Ectodermal cell (in vitro differentiated cells): ENCODE data around the gene TNIK.
A peak's percentile ranks its signal among the peaks of the same experiment; 100 is the strongest.

Experiments used
- H3K27ac ChIP-seq: 2 replicates; pipeline ENCODE4 v1.7.0; 2013; ENCODE audit warnings: mild to moderate bottlenecking, low read depth, low read length; ENCODE audit not compliant: insufficient read depth, poor library complexity, severe bottlenecking
- H3K27me3 ChIP-seq: 2 replicates; pipeline ENCODE4 v1.7.0; 2013; ENCODE audit warnings: mild to moderate bottlenecking, low read length; ENCODE audit not compliant: insufficient read depth, control insufficient read depth, poor library complexity, severe bottlenecking
- H3K36me3 ChIP-seq: one replicate; pipeline ENCODE4 v1.7.0; 2013; ENCODE audit warnings: low read length; ENCODE audit not compliant: control insufficient read depth, insufficient read depth
- H3K4me1 ChIP-seq: one replicate; pipeline ENCODE4 v1.7.0; 2013; ENCODE audit warnings: low read length; ENCODE audit not compliant: control insufficient read depth, insufficient read depth
- H3K4me3 ChIP-seq: 2 replicates; pipeline ENCODE4 v1.7.0; 2013; ENCODE audit warnings: low read depth, low read length, control low read depth; ENCODE audit not compliant: insufficient read depth
- H3K9me3 ChIP-seq: 2 replicates; pipeline ENCODE4 v1.7.0; 2013; ENCODE audit warnings: mild to moderate bottlenecking, low read length, moderate library complexity; ENCODE audit not compliant: control insufficient read depth
- WGBS, 2 experiments: methylation state at CpG; one replicate each; pipeline ENCODE4 v1.1.7; 2013; ENCODE audit warnings: missing lambda C conversion rate in 2 of 2; 5-methylcytosine and 5-hydroxymethylcytosine counted together

TNIK gene

DNA sequence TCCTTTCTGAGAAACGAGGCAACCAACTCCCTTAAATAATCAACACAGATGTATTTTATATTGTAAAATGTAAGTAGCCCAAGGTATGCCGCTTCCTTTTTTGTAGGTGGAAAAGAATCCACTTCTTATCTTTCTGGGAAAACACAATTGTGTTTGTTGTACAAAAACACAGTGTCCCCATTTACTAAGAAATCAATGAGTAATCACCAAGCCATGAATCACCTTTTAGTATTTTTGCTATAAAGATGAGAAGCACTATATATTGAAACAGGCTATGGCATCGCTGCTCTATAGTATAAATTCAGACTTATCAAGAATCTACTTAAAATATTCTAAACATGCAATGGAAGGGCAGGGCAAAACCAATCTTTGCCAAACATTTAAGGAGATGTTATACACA lies 104.0 kb downstream of the TNIK start:
- H3K4me3 ChIP-seq: no peak overlapping the region
- 100% methylated on average over 1 of the region's 3 CpGs; no CpG with 5 or more reads in 1 of the 2 experiments for WGBS, 2 experiments
- H3K27ac ChIP-seq: no peak overlapping the region

DNA sequence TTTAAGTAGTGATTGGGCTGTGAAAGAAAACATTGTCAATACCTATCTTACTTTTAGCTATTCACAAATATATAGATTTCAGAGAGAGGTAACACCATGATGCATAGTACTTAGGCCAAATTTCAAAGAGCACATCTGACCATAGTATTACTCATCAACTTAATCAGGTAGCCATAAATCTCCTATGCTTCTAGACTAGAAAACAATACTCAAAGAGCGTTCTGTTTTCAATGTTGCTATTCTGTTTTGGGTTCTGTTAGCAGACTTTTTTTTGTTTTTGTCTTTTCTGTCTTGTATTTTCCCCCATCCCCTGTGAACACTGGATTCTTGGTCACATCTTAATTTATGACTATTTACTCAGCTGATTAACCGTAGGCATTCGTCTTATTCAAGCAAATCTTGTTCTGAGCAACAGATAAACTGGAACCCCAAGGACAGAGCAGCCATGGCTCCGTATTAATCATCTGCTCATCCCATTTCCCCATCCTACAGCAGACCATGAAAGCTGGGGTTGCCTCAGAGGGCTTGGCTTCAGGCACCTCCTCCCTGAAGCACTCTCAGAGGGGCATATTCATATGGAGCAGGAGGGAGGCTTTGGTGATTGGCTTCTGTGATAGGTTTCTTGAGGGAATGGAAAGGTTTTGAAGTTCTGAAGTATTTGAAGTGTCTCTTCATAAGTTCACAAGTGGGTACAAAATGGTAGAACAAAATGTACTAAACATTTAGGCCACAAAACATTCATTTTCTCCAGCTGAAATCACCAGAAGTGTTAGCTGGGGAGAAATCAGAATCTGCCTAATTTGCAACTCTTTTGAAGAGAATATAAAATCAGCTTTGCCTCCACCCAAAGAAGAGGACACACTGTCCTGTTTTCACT lies 105.3 kb downstream of the TNIK start:
- no peaks in the 10 kb centered on the region for H3K9me3 ChIP-seq
- H3K27ac ChIP-seq: no peak overlapping the region
- H3K27me3 ChIP-seq: no peaks in the 10 kb centered on the region
- 91 to 94% methylated on average over 3 to 4 of the region's 4 CpGs for WGBS, 2 experiments
- no peaks in the 10 kb centered on the region for H3K4me1 ChIP-seq
- H3K36me3 ChIP-seq: no peaks in the 10 kb centered on the region
- H3K4me3 ChIP-seq: no peak overlapping the region

More for the DNA sequence above, 104.0 kb downstream of the TNIK start:
- no peaks in the 10 kb centered on the region for H3K27me3 ChIP-seq
- H3K36me3 ChIP-seq: no peaks in the 10 kb centered on the region
- H3K4me1 ChIP-seq: no peaks in the 10 kb centered on the region
- H3K9me3 ChIP-seq: no peaks in the 10 kb centered on the region

DNA sequence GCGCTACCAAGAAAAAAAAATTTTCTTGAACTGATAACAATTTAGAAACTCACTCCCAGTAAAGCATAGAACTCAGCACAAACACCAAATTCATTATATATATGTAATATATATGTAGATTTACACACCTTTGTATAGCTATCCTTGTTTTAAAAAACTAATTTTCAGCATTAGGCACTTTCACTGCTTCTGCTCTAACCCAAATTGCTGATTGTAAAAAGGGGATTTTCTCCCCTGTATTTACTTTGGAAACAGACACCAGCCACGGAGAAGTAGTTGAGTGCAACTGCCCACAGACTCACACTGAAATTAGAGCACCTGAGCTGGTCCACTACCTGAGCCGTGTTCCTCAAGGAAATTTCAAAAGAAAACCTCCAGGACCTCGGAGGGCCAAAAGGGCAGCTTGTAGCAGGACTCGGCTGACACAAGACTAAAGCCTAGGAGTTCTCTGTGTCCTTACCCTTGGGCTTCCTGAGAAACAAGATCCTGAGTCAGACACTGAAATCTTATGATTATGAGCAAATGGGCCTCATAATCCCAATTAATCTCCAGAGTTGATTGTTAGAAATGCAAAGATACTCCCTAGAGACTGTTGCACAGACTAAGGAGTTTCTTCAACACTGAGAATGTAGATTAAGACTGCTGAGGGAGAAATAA lies 106.0 kb downstream of the TNIK start:
- no peaks in the 10 kb centered on the region for H3K4me1 ChIP-seq
- H3K36me3 ChIP-seq: no peaks in the 10 kb centered on the region
- H3K9me3 ChIP-seq: no peaks in the 10 kb centered on the region
- no peak overlapping the region for H3K27ac ChIP-seq
- no peaks in the 10 kb centered on the region for H3K27me3 ChIP-seq
- 86 to 87% methylated on average over 4 to 5 of the region's 5 CpGs for WGBS, 2 experiments
- no peak overlapping the region for H3K4me3 ChIP-seq

DNA sequence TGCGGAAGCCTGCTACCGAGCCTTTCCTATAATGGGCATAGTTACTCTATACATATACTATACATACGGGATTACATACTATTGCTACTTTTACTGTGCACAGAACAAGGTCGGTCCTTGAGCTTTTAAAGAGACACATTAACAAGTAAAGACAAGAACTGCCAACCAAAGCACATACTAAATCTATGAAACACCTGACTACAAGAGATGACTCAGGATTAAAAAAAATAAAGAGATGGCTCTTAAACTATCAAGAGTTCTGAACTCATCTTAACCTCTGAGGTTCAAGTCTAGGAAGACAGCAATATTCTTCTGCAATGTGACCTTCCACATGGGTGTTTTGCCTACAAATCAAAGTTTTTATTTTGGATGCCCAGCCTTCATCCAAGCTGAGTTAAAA lies 106.8 kb downstream of the TNIK start:
- Histone ChIP-seq H3K36me3 (no peaks in the 10 kb centered on the region), H3K9me3 (no peaks in the 10 kb centered on the region), H3K27me3 (no peaks in the 10 kb centered on the region), H3K4me3 (no peak overlapping the region), H3K27ac (no peak overlapping the region), H3K4me1 (no peaks in the 10 kb centered on the region)
- 97 to 98% methylated on average over 4 of the region's 4 CpGs for WGBS, 2 experiments

- H3K27me3 ChIP-seq: no peaks in the 10 kb centered on the region
- WGBS, 2 experiments: 30 to 56% methylated on average over 1 to 2 of the region's 2 CpGs
- no peaks in the 10 kb centered on the region for H3K36me3 ChIP-seq
- H3K9me3 ChIP-seq: no peaks in the 10 kb centered on the region
- no peak overlapping the region for H3K27ac ChIP-seq
- peaks cover 5% of the 10 kb centered on the region for H3K4me1 ChIP-seq
- no peak overlapping the region for H3K4me3 ChIP-seq
Measured at GRCh38 chr3:171352387-171352935, 107.7 kb downstream of the TNIK start.

GRCh38 chr3:171351676-171352075 lies 108.5 kb downstream of the TNIK start:
- 92 to 96% methylated on average over 1 of the region's 1 CpG for WGBS, 2 experiments
- no peaks in the 10 kb centered on the region for H3K27me3 ChIP-seq
- peaks cover 11% of the 10 kb centered on the region for H3K4me1 ChIP-seq
- no peak overlapping the region for H3K27ac ChIP-seq
- no peaks in the 10 kb centered on the region for H3K9me3 ChIP-seq
- H3K36me3 ChIP-seq: no peaks in the 10 kb centered on the region
- no peak overlapping the region for H3K4me3 ChIP-seq

DNA sequence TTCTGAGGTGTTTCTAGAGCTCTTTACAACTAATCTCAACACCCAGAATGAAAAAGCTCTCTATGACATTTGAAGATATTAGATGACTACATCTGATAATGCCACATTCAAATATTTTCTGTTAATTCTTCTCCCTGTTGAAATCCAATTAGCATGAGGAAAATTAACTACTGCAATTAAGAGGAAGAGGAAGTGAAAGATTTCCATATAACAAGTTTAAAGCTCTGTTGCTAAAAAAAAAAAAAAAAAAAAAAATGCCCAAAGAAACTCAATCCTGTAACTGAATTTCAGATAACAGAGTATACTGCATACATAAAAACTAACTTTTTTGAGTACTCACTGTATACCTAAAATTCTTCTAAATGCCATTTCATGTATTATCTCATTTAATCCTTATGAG lies 109.8 kb downstream of the TNIK start:
- no peaks in the 10 kb centered on the region for H3K36me3 ChIP-seq
- no peaks in the 10 kb centered on the region for H3K9me3 ChIP-seq
- no peaks in the 10 kb centered on the region for H3K27me3 ChIP-seq
- peaks cover 11% of the 10 kb centered on the region for H3K4me1 ChIP-seq
- no peak overlapping the region for H3K4me3 ChIP-seq
- H3K27ac ChIP-seq: no peak overlapping the region

DNA sequence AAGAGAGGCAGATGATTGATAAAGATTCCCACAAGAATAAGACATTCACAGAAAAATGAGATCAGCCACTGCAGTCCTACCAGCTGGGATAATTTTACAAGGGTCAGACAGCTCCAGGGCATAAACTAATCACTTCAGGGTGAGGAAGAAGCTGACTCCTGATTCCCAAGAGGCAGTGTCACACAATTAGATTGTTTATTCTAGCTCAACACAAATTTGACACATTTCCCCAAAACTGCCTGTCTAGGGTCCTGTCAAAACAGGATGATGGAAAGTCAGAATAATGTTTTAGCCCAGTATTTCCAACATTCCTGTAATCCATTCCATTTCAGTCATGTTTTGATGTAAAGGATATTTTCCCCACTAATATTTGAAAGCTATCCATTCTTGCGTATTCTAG lies 110.8 kb downstream of the TNIK start:
- Histone ChIP-seq H3K36me3 (no peaks in the 10 kb centered on the region), H3K27ac (no peak overlapping the region), H3K27me3 (no peaks in the 10 kb centered on the region), H3K4me3 (no peak overlapping the region), H3K4me1 (peaks cover 11% of the 10 kb centered on the region), H3K9me3 (no peaks in the 10 kb centered on the region)
- WGBS, 2 experiments: 86 to 89% methylated on average over 1 of the region's 1 CpG

DNA sequence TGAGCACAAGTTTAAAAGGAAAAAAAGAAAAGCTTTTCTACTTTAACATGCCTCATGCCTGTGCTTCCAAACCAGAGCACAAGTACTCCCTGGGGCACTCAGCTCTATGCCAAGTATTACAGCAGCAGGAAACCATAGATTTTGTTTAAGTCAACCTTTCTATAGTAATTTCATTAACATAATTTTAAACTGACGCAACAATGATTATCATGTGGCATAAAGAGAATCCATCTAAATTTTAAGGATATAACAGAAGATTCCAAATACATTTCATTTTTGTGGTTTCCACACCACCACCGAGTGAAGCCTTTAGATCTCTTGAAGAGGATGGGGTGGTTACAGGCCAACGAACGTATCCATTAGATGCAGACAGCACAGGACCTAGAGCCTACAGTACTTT lies 112.1 kb downstream of the TNIK start:
- Histone ChIP-seq H3K4me3 (no peak overlapping the region), H3K27ac (peak overlapping the region; percentile 48), H3K9me3 (no peaks in the 10 kb centered on the region), H3K36me3 (no peaks in the 10 kb centered on the region), H3K27me3 (no peaks in the 10 kb centered on the region), H3K4me1 (peaks cover 11% of the 10 kb centered on the region)
- 83 to 92% methylated on average over 2 to 4 of the region's 4 CpGs for WGBS, 2 experiments

GRCh38 chr3:171347301-171348039 lies 112.7 kb downstream of the TNIK start:
- Histone ChIP-seq H3K27ac (peak overlapping the region; percentile 48), H3K36me3 (no peaks in the 10 kb centered on the region), H3K4me3 (no peak overlapping the region), H3K9me3 (no peaks in the 10 kb centered on the region), H3K27me3 (no peaks in the 10 kb centered on the region), H3K4me1 (peaks cover 11% of the 10 kb centered on the region)
- WGBS, 2 experiments: 84 to 89% methylated on average over 3 of the region's 3 CpGs
